ENCODE results near the gene OR10H2.

- TF ChIP-seq CTCF (IDR thresholded peaks at IDR 0.05): no peak
- TF ChIP-seq POLR2A (IDR thresholded peaks at IDR 0.05; ENCODE audit: low read depth): no peak
- no peak for TF ChIP-seq POLR2AphosphoS5 (IDR thresholded peaks at IDR 0.05)
- TF ChIP-seq EP300 (IDR thresholded peaks at IDR 0.05): no peak
Measured at GRCh38 chr19:15769586-15769985, 41.8 kb downstream of the OR10H2 start.

Data from esophagus muscularis mucosa (tissue), 4 donors.